Stimulated activated naive CD8-positive, alpha-beta T cell treated with anti-CD3 and anti-CD28 coated beads, Interleukin-15, Interleukin-2, amounts not matched to agents 100 U/mL and 50 U/mL, for 24 hours (primary cell): ENCODE measurements around the gene FGF8.

Experiments
- ATAC-seq: fragments of 150-1000 bp; cut with Tn5 transposase; one replicate; pipeline ENCODE4 v1.10.0; 2021
- DNase-seq: peaks from one replicate; pipeline ENCODE4 v3.0.0; 2021

The FGF8 gene

GRCh38 chr10:101781984-101782810 is 6.3 kb upstream of the FGF8 start:
- DNase-seq (no peak), ATAC-seq (no peak)

GRCh38 chr10:101781655-101781983 is 5.7 kb upstream of the FGF8 start:
- ATAC-seq: no peak
- DNase-seq: no peak

GRCh38 chr10:101780818-101781654 is 5.1 kb upstream of the FGF8 start:
- ATAC-seq: peak; percentile 56
- DNase-seq: peak; percentile 81

GRCh38 chr10:101780187-101780817 is 4.4 kb upstream of the FGF8 start:
- no peak for ATAC-seq
- no peak for DNase-seq

- ATAC-seq (peak; percentile 56), DNase-seq (peak; percentile 94)
Observed at GRCh38 chr10:101779544-101780186, 3.8 kb upstream of the FGF8 start.

GRCh38 chr10:101778781-101779543 is 3.0 kb upstream of the FGF8 start:
- DNase-seq (peak; percentile 40), ATAC-seq (no peak)

GRCh38 chr10:101778151-101778780 is 2.4 kb upstream of the FGF8 start:
- no peak for ATAC-seq
- DNase-seq: no peak

GRCh38 chr10:101777619-101778145 is 1.8 kb upstream of the FGF8 start:
- ATAC-seq: no peak
- DNase-seq: no peak

GRCh38 chr10:101776161-101776817 is 375 bp upstream of the FGF8 start:
- no peak for ATAC-seq
- DNase-seq: no peak

- DNase-seq (peak; percentile 22), ATAC-seq (no peak)
Observed at GRCh38 chr10:101774589-101775272, 1.2 kb downstream of the FGF8 start.

GRCh38 chr10:101773923-101774588 is 1.9 kb downstream of the FGF8 start:
- ATAC-seq (no peak), DNase-seq (no peak)

GRCh38 chr10:101772895-101773761 is 2.8 kb downstream of the FGF8 start:
- DNase-seq: no peak

GRCh38 chr10:101772017-101772894 is 3.7 kb downstream of the FGF8 start:
- DNase-seq (no peak), ATAC-seq (no peak)

More at GRCh38 chr10:101772895-101773761, 2.8 kb downstream of the FGF8 start:
- no peak for ATAC-seq

GRCh38 chr10:101771380-101771779 is 4.5 kb downstream of the FGF8 start:
- DNase-seq (no peak), ATAC-seq (no peak)

GRCh38 chr10:101770331-101771215 is 5.3 kb downstream of the FGF8 start:
- ATAC-seq (no peak), DNase-seq (no peak)

- DNase-seq (no peak), ATAC-seq (no peak)
Observed at GRCh38 chr10:101769541-101770180, 6.3 kb downstream of the FGF8 start.
